KBM-7 (cell line): Measurements from ENCODE around the gene RASSF8.
A peak's percentile ranks its signal among the peaks of the same experiment; 100 is the strongest.

Source experiments
- DNase-seq: peaks from one replicate; pipeline ENCODE4 v3.0.0-alpha.2; 2015
- in situ Hi-C: fragments of 300-500 bp; cut with MboI; formaldehyde crosslinking; loops from 2 replicates; pipeline ENCODE4 v1.14.3; 2020; ENCODE audit warnings: low sequenced_read_pairs, low pct_unique_long_range_greater_than_20kb, mixed read lengths

The RASSF8 gene

DNA sequence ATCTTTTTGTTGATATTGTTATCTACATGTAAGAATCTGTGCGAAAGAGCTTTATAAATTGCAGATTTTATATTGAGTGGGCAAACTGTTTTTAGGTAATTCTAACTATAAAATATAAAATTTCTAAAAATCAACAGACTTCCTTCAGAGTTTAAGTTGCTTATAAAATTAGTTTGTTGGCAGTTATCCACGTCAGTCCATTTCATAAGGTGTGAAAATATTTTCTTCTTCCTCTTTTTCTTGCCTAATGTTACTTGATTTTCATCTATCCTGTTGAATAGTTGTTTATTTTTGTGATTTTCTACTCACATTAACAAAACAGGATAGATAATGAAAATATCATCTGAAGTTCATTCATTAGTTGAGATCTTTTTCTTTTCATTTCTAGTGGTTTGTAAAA lies 58.0 kb downstream of the RASSF8 start:
- DNase-seq: no peak
- in situ Hi-C loops: loop anchor here (25.0 kb wide), 1 partner anchor 579 kb away; no protein-coding TSS in a partner anchor

DNA sequence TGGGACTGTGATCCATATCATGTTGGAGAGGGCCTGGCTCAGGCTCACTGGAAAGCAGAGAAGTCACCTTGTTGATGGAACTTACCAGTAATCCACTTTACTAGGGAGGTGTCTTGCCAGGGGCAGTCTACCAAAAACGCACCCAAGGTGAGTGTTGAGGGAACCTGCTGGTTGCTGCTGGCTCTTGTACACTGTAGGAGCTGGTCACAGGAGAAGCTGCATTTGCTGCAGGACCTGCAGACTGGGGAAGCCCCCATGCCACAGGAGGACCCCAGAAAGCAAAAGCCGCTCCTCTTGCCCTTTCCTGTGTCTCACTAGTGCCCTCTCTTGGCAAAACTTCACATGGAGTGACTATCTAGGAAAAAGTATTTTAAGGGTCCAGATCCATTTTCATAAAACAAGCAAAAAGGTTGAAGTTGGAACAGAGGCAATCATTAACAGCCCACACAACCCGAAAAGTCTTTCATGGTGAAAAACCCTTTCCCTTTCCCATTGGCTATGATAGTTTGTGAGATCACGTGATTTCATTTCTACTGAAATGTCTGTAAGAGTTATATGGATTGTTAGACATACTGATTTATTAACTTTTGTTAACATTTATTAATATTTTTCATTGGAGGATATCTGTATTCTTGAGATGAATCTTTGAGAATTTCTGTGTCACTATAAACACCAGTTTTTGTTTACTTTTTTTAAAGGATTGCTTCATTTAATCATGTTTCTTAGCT lies 59.2 kb downstream of the RASSF8 start:
- peak; percentile 68 for DNase-seq
- in situ Hi-C loops: loop anchor here (25.0 kb wide), 1 partner anchor 580 kb away; no protein-coding TSS in a partner anchor

DNA sequence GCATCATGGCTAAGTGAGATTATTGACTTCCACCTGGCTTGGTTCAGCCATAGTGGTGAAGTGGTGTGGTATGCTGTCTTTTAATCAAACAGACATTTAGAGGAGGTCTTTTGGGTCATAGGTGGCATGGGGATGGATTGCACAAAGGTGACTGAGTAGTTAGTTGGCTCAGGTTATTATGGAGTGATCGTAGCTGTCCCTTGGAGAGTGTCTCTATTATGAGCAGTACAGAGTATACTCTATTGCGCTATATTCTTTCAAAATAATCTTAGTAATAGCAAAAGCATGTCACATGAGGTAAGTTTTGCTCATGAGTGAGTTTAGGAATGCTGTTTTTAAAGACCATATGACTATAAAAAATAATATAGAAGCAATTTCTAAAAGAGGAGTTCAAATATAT lies 60.4 kb downstream of the RASSF8 start:
- no peak for DNase-seq
- in situ Hi-C loops: loop anchor here (25.0 kb wide), 1 partner anchor 582 kb away; no protein-coding TSS in a partner anchor

DNA sequence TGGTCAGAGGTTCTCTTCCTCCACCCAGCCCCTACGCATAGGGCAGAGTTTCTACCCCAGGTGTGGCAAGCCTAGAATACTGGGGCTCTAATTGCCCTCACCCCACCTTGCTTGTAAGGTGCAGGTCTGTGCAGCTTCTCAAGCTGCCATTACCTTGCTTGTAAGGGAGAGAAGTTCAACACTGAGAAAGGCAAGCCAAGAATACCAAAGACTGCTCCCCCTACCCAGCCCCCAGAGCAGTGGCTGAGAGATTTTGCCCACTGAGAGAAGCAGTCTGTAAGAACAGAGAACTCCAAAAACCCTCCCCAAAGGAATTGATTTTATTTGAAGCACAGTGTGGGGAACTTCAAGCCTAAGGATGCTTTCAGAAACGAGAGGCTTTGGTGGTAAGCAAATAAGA lies 63.1 kb downstream of the RASSF8 start:
- DNase-seq: no peak
- in situ Hi-C loops: loop anchor here (25.0 kb wide), 1 partner anchor 584 kb away; no protein-coding TSS in a partner anchor

DNA sequence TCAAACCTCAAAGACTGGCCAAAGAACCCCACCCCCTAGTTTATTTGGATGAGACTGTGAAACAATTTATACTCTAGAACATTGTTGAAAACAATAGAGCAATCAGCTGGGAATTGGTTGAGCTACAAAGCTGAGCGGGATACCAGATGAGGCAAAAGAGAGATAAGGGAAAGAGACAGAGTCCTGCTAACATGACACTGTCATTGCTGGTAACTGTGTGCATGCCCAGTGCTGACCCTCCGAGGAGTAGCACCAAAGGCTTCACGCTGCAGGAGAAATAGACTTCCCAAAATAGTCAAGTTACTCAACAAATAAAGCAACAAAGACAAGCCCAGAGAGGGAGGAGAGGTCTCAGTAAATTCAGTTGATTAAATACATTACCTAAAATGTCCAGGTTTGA lies 63.6 kb downstream of the RASSF8 start:
- no peak for DNase-seq
- in situ Hi-C loops: loop anchor here (25.0 kb wide), 1 partner anchor 585 kb away; no protein-coding TSS in a partner anchor

DNA sequence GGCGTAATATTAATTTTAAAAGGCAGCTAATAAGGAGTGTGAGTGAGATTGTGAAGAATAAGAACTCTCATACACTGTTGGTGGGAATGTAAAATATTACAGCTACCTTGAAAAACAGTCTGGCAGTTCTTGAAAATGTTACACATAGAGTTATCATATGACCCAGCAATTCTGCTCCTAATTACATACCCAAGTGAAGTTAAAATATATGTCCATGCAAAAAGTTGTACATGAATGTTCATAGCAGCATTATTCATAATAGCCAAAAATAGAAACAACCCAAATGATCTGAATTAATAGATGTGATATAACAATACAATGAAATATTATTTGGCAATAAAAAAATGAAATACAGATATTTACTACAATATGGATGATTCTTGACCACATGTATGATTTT lies 68.2 kb downstream of the RASSF8 start:
- no peak for DNase-seq
- in situ Hi-C loops: no loop called here

DNA sequence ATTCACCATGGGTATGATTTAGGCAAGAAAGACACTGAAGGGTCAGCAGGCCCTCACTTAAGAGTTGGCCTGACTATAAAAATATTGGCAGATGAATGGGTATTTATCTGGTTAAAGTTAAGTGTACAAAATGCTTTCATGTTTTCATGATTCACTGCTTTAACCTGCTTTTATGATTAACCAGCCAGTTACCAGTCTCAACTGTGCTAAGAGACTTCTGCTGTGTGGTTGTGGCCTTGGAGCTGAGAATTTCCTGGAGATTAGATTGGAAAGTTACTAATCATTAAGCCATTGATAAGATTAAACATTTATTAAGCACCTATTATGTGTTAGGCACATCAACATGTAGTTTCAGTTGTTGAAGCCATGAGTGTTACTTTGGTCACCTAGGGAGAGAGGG lies 68.9 kb downstream of the RASSF8 start:
- DNase-seq: no peak
- in situ Hi-C loops: no loop called here

DNA sequence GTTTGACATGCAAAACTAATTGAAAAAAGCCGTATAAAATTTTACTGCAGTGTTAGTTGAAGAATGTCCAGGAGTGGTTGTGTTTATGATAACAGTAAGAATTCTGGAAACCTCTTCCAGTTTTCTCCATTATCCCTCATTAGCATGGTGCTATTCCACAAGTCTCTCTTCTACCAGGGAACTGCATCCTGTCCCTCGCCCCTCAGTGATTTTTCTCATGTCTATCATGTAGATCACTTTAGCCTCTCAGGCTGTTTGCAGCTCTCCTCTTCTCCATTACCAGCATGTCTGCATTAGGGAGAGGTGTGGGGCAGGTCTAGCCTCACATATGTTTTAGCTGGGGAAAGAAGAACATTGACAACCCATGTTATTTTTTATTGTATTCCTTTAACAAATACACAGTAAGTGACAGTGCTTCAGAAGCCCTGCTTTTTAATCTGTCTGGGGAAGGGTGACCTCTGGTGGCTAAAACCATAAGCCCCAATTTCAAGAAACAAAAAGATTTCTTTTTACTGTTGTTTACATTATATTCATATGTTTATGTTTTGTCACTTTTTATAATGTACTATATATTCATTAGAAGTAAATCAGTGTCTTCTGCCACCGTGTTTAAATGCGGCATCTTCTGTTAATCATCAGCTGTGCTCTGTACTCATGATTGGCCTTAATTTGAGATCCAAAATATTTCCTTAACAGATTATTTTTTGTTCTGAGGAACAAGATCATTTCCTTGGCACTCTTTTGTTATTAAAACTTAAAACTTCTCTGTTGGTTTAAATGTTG lies 70.7 kb downstream of the RASSF8 start:
- DNase-seq: peak; percentile 45
- in situ Hi-C loops: no loop called here

DNA sequence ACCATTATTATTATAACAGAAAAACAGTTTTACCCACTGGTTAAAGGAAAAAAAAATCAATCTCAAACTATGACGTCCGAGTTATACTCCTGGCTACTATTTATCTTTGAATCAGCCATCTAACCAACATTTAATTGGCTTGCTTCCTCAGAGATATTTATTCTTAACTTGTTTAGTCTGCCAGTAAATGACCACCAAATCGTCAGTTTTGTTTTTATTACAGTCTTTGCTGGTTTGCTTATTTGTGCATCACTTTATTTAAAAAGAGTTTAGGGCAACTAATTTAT lies 71.2 kb downstream of the RASSF8 start:
- no peak for DNase-seq
- in situ Hi-C loops: no loop called here

DNA sequence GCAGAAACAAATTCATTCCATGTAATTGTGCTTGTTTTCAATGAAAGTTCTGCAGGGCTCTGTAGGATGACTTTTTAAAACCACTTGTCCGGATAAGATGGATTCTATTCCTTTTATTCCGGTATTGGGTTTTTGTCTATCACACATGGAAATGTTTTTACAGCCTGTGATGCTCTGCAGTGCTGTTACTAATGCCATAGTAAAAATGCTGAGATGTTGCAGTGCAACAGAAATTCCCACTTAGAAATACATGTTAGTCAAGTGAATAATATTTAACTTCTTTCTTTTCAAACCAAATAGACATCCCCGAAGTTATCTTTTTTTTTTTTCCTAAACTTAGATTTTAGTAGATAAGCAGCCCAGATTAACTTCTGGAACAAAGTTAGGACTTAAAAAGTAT lies 71.9 kb downstream of the RASSF8 start:
- in situ Hi-C loops: no loop called here
- DNase-seq: no peak

DNA sequence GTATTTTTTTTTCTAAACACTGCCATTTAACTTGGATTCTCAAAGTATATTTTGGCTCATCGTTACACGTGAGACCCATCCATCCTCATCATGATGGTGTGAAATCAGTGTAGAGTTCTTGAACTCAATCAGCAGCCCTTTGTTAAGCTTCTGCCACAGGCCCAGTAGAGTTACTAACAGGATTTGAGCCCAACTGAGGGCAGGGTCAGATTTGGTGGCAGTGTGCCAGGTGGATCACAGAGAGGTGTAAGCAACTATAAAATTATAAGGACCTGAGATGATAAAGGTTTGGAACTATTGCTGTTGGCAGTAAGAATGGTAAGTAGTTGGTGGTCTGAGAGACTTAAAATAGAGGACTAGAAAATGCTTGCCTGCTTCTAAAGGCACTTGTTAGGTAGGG lies 72.8 kb downstream of the RASSF8 start:
- DNase-seq: no peak
- in situ Hi-C loops: no loop called here

DNA sequence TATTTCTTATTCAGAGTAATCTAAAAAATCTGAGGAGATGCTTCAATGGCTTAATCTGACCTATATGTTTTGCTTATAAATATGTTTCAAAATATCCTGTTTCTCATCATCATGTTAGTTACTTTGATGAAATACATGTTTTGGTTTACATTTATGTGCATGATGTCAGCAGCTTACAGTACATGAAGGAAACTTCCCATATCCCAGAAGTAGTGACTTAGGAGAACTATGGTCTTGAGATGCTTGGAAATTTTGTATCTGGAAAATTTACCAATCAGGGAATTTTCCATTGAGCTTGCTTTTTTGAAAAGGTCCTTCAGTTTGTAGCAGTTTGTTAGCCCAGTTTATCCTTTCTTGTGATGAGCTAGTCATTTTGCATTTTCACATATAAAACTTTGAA lies 73.3 kb downstream of the RASSF8 start:
- in situ Hi-C loops: no loop called here
- DNase-seq: no peak

DNA sequence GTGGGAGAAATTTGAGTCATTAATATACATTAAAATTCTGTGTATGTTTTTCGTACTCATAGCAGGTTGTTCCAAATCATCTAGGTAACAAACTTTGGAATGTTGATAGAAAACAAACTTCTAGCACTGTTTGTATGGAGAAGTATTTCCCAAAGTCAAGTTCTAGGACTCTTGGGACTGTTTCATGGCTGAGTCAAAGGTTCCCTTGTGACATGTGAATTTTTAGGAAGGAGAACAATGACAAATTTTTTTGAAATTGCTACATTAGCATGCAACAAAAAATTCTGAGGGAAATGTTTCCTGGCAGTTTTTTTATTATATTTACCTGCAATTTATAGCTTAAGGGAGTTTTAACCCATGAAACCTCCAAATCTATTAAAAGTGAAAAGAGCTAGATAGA lies 73.8 kb downstream of the RASSF8 start:
- no peak for DNase-seq
- in situ Hi-C loops: no loop called here

DNA sequence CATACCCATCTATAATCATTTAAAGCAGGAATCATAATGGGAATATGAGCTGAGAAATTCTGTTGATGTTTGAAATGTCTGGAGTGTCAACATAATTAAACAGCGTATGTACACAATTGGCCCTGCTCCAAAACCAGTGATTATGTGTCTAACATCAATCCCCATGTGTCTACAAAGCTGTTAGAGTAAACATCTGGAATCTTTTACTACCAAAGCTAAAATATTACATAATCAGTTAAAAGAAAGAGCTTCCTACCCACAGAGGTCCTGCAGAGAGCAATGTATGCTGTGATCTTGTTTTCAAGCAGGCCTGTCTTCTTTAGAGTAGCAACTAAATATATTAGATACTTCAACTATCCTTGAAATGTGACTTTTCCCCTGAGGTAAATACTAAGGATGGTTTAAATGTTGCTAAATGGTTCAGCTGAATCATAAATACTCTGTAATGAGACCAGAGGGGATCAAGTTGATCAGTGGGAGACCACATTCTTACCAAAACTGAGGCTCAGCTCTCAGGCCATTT lies 74.3 kb downstream of the RASSF8 start:
- in situ Hi-C loops: no loop called here
- DNase-seq: no peak

DNA sequence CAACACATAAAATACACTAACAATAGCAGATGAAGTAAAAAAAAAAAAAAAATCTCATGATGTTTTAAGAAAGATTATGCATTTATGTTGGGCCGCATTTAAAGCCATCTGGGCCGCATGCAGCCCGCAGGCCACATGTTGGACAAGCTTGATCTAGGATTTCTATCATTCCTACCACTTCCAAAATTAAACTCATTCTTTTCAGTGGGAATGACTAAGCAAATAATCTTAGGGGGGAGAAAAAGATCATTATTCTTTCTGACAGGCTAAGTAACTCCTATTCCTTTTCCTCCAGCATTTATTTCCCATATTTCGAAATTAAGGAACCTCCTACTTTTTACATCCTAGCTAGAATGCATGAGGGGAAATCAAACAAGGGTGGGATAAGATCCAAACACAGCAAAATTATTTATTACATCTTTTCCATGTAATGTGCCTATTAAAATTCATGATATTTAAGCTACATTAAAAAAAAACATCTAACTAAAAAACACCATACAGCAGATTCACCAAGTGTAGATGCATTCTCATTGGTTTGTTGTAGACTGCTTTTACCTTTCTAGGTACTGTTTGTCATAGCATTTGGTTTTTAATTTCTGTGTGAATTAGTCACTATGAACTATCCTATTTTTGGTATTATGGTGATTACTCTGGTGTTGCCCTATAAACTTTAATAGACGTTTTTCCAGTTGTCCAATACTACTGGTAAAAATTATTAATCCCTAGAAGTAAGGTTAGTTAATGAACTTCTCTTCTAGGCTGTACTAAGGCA lies 76.1 kb downstream of the RASSF8 start:
- DNase-seq: no peak
- in situ Hi-C loops: no loop called here

DNA sequence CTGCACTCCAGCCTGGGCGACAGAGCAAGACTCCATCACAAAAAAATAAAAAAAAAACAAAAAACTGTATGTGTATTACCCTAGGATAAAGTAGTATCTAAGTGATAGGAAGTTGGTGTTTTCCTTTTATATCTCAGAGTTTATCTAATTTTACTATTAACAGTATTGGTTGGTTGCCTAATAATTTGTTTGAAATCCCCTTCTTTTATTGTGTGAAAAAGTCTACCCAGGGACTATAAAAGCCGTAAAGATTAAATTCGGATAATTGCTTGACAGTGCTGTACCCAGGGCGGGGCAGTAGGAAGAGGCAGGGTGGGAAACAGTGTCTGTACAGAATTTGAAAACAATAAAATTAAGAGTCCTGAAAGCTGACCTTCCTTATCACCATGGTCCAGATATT lies 78.4 kb downstream of the RASSF8 start:
- in situ Hi-C loops: no loop called here
- DNase-seq: no peak

DNA sequence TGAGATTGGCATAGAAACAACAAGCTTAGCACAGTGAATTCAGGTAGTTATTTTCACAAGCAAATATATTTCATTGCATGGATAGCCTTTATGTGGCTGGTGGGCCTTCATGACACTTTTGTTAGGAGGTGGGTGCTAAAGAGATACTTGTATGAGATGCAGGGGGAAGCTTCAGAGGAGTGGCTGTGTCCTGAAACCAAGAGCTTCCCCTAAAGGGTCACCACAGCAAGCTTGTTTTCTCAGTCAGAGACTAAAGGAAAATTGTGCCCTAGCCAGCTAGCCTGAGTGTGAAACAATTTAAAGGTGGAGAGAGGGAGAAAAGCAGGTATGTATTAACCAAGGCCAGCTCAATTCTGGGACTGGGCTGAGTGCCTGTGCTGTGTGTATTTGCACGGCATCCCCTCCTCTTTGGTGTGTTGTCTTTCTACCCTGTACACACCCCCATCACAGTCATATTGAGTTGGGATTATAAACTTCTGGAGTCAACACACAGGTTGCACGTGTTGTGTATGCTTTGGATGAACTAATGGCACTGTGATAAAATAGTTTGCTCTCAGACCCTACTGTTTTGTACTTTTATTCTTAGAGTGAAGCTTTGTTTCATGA lies 79.2 kb downstream of the RASSF8 start:
- in situ Hi-C loops: no loop called here
- no peak for DNase-seq

DNA sequence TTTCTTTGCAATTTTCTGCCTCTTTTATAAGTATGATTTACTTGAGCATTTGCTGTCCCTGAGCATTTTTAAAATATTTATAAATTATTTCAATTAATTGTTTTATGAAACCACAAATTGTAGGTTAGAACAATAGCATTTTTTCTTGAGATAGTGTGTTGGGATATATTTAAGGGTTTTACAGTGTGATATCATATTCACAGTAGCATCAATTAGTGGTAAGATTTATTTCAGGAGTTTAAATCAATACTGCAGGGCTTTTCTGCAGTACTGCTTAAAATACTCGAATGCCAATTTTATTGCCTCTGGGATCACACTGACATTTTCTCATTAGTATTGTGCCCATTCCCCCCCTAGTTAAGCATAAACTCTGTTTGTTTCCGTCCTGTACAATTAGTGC lies 84.2 kb downstream of the RASSF8 start:
- no peak for DNase-seq
- in situ Hi-C loops: no loop called here
